Lower leg skin (tissue), 4 donors: ENCODE results near the gene ABCG4. TPM values are rescaled to one million over a fixed set of nuclear protein-coding genes. Genes with fewer than 3 reads are reported as not detected.
"Not testable (repeated sequence)": the region's sequence is repeated elsewhere in the genome, so short reads cannot be mapped to it uniquely, and the experiment has no call there.

Experiments used
- DNase-seq, 2 donors: peaks; one replicate each; pipeline ENCODE4 v3.0.0-alpha.2; 2019; ENCODE audit warnings: low spot score in 2 of 2
- H3K4me3 ChIP-seq: fragments of 200-600 bp; sonication (generic); 2 replicates; pipeline ENCODE4 v1.5.1; 2017; ENCODE audit warnings: mild to moderate bottlenecking, low read depth; ENCODE audit not compliant: poor library complexity, severe bottlenecking
- POLR2A ChIP-seq, 2 donors: fragments of 450-650 bp; IDR thresholded peaks; one replicate each; pipeline ENCODE4 v1.6.1; 2016 to 2017; ENCODE audit warnings: antibody characterized with exemption in 2 of 2, mild to moderate bottlenecking in 1 of 2, moderate library complexity in 1 of 2
- WGBS, 2 donors: methylation state at CpG; one replicate each; pipeline ENCODE4 v1.1.5; 2018; 5-methylcytosine and 5-hydroxymethylcytosine counted together
- intact Hi-C: fragments of 100-400 bp; cut with DNase I; formaldehyde crosslinking; loops from one replicate; pipeline ENCODE4 v1.15.0; 2023; ENCODE audit warnings: low total_unique reads
- total RNA-seq, 4 donors: library from RNA; depleted of rRNA; stranded (reverse); fragments of >200 nt; gene quantifications; one replicate each; pipeline ENCODE4 v1.1.0, GENCODE V29; 2016
- TF ChIP-seq, protein P1 (sequence below), 3 donors: fragments of 450-650 bp; IDR thresholded peaks; one replicate each; pipeline ENCODE4 v1.5.1; 2016; ENCODE audit warnings: antibody characterized with exemption in 3 of 3, mild to moderate bottlenecking in 3 of 3, moderate library complexity in 2 of 3

ABCG4 gene
- total RNA-seq, 4 donors from 2014 or later: 0.52 to 1.1 (median 0.67) TPM

GRCh38 chr11:119125821-119126220 is 23.0 kb upstream of the ABCG4 start:
- 63 to 74% methylated on average over 6 of the region's 6 CpGs for WGBS, 2 donors
- TF ChIP-seq, protein P1, sequence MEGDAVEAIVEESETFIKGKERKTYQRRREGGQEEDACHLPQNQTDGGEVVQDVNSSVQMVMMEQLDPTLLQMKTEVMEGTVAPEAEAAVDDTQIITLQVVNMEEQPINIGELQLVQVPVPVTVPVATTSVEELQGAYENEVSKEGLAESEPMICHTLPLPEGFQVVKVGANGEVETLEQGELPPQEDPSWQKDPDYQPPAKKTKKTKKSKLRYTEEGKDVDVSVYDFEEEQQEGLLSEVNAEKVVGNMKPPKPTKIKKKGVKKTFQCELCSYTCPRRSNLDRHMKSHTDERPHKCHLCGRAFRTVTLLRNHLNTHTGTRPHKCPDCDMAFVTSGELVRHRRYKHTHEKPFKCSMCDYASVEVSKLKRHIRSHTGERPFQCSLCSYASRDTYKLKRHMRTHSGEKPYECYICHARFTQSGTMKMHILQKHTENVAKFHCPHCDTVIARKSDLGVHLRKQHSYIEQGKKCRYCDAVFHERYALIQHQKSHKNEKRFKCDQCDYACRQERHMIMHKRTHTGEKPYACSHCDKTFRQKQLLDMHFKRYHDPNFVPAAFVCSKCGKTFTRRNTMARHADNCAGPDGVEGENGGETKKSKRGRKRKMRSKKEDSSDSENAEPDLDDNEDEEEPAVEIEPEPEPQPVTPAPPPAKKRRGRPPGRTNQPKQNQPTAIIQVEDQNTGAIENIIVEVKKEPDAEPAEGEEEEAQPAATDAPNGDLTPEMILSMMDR (IDR thresholded peaks at IDR 0.05): no peak
- no peak for TF ChIP-seq POLR2A (IDR thresholded peaks at IDR 0.05)
- H3K4me3 ChIP-seq: no peak overlapping the region
- DNase-seq: no peak
- intact Hi-C loops: no loop called here

GRCh38 chr11:119126675-119127268 is 22.1 kb upstream of the ABCG4 start:
- no peak for TF ChIP-seq POLR2A (IDR thresholded peaks at IDR 0.05)
- TF ChIP-seq, protein P1 (IDR thresholded peaks at IDR 0.05): no peak
- no peak overlapping the region for H3K4me3 ChIP-seq
- 43 to 50% methylated on average over 5 of the region's 5 CpGs for WGBS, 2 donors
- DNase-seq: no peak
- intact Hi-C loops: no loop called here

DNA sequence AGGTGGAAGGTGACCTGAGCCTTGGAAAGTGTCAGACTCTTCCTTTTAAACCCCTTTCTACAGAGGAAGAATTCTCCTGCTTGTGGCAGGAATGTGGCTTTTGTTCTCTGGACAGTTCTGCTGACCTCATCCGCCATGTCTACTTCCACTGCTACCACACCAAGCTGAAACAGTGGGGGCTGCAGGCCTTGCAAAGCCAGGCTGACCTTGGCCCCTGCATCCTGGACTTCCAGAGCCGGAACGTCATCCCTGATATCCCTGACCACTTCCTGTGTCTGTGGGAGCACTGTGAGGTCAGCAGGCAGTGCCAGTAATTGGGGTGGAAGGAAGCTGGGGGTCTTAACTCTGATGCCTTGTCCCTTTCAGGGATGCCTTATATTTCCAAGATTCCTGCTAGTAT is 18.2 kb upstream of the ABCG4 start:
- no peak overlapping the region for H3K4me3 ChIP-seq
- 82 to 91% methylated on average over 3 of the region's 3 CpGs for WGBS, 2 donors
- TF ChIP-seq, protein P1 (IDR thresholded peaks at IDR 0.05): no peak
- no peak for TF ChIP-seq POLR2A (IDR thresholded peaks at IDR 0.05)
- DNase-seq: no peak
- intact Hi-C loops: no loop called here

DNA sequence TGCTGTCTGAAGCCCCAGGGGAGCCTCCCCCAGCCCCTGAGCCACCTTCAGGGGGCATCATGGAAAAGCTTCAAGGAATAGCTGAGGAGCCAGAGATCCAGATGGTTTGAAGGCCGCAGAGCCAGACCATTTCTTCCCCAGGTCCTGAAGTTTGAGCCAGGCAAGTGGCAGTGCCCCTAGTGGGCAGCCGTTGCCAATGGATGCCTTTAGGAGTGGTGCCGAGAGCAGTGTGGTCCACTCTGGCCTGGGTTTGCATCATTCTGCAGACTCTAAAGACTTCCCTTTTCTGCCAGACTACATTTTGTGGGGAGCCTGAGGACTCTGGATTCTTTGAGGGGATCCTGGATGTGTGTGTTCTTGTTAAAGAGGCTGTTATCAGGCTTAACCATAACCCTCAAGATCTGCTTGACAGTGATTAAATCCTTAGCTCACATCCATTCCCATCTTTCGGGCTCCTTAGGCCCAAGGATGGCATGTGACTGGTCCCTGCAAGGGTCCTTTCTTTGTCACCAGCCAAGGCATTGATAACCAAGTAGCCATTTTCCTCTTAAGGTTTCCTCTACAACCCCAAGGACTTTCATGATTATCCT is 14.4 kb upstream of the ABCG4 start:
- no peak overlapping the region for H3K4me3 ChIP-seq
- no peak for DNase-seq
- intact Hi-C loops: no loop called here
- WGBS, 2 donors: 62 to 77% methylated on average over 4 of the region's 4 CpGs
- TF ChIP-seq, protein P1 (IDR thresholded peaks at IDR 0.05): no peak
- no peak for TF ChIP-seq POLR2A (IDR thresholded peaks at IDR 0.05)

DNA sequence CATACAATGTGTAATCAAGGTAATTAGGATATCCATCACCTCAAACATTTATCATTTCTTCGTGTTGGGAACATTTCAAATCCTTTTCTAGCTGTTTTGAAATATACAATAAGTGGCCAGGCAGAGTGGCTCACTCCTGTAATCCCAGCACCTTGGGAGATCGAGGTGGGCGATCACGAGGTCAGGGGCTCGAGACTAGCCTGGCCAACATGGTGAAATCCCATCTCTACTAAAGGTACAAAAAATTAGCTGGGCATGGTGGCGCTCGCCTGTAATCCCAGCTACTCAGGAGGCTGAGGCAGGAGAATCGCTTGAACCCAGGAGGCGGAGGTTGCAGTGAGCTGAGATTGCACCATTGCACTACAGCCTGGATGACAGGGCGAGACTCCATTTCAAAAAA is 9.6 kb upstream of the ABCG4 start:
- intact Hi-C loops, H3K4me3 ChIP-seq, DNase-seq: not testable (repeated sequence)
- WGBS, 2 donors: 90% methylated on average over 10 of the region's 10 CpGs

- TF ChIP-seq POLR2A (IDR thresholded peaks at IDR 0.05): no peak
- TF ChIP-seq, protein P1 (IDR thresholded peaks at IDR 0.05): no peak
- no peak overlapping the region for H3K4me3 ChIP-seq
- DNase-seq: peak in 1 of 2 donors; percentile 45
- intact Hi-C loops: no loop called here
- WGBS, 2 donors: 11% methylated on average over 7 of the region's 7 CpGs
Observed at GRCh38 chr11:119144825-119145486, 3.9 kb upstream of the ABCG4 start.
